Keratinocyte (primary cell): ENCODE results near the gene CCNY. TPM values are rescaled to one million over a fixed set of nuclear protein-coding genes. Genes with fewer than 3 reads are reported as not detected.

ENCODE experiments used
- DNase-seq: peaks from one replicate; pipeline ENCODE4 v3.0.0-alpha.2; 2011; ENCODE audit warnings: low read depth, missing footprints, low spot score
- FAIRE-seq: peaks from 2 replicates; lab custom pipeline; 2011; peaks lifted over from hg19 to GRCh38; lab: Jason Lieb, UNC
- H2AFZ ChIP-seq: 2 replicates; pipeline ENCODE4 v1.6.0; 2012; ENCODE audit warnings: low read length, control low read depth, inconsistent platforms; ENCODE audit not compliant: control insufficient read depth
- H3K27ac ChIP-seq: 2 replicates; pipeline ENCODE4 v1.5.1; 2011; ENCODE audit warnings: low read length; ENCODE audit not compliant: control insufficient read depth, insufficient read depth
- H3K27me3 ChIP-seq: 3 replicates; pipeline ENCODE4 v1.6.0; 2011; ENCODE audit warnings: low read length; ENCODE audit not compliant: control insufficient read depth, insufficient read depth; ENCODE audit errors: extremely low read depth
- H3K36me3 ChIP-seq, 2 experiments: 2 replicates in 1 of 2; 3 replicates in 1 of 2; pipeline ENCODE4 v1.5.1; 2011; ENCODE audit warnings: low read length in 2 of 2, mild to moderate bottlenecking in 1 of 2; ENCODE audit not compliant: control insufficient read depth in 2 of 2, insufficient read depth in 2 of 2; ENCODE audit errors: extremely low read depth in 1 of 2
- H3K4me1 ChIP-seq: 3 replicates; pipeline ENCODE4 v1.5.1; 2011; ENCODE audit warnings: low read length; ENCODE audit not compliant: control insufficient read depth, insufficient read depth; ENCODE audit errors: extremely low read depth
- H3K4me2 ChIP-seq: 3 replicates; pipeline ENCODE4 v1.6.0; 2011; ENCODE audit warnings: low read depth, low read length; ENCODE audit not compliant: control insufficient read depth, insufficient read depth; ENCODE audit errors: extremely low read depth
- H3K4me3 ChIP-seq, 3 experiments: fragments of 200-600 bp in 1 of 3; sonication (generic) in 1 of 3; 2 replicates in 2 of 3; 3 replicates in 1 of 3; pipeline ENCODE4 v1.5.1; 2011 to 2016; ENCODE audit warnings: low read length in 3 of 3, mild to moderate bottlenecking in 3 of 3, control low read depth in 2 of 3, inconsistent platforms in 1 of 3, low read depth in 1 of 3, mixed read lengths in 1 of 3, mixed run types in 1 of 3, moderate library complexity in 1 of 3; ENCODE audit not compliant: control insufficient read depth in 2 of 3, insufficient read depth in 2 of 3; ENCODE audit errors: extremely low read depth in 1 of 3
- H3K79me2 ChIP-seq: 2 replicates; pipeline ENCODE4 v1.6.0; 2012; ENCODE audit warnings: low read length; ENCODE audit not compliant: control insufficient read depth, insufficient read depth
- H3K9ac ChIP-seq: 3 replicates; pipeline ENCODE4 v1.6.0; 2011; ENCODE audit warnings: low read length; ENCODE audit not compliant: control insufficient read depth, insufficient read depth; ENCODE audit errors: extremely low read depth
- H3K9me1 ChIP-seq: 3 replicates; pipeline ENCODE4 v1.6.0; 2011; ENCODE audit warnings: low read length; ENCODE audit not compliant: control insufficient read depth, insufficient read depth; ENCODE audit errors: extremely low read depth
- H3K9me3 ChIP-seq: 2 replicates; pipeline ENCODE4 v1.5.1; 2012; ENCODE audit warnings: low read depth, low read length; ENCODE audit not compliant: control insufficient read depth
- H4K20me1 ChIP-seq: 3 replicates; pipeline ENCODE4 v1.6.0; 2011; ENCODE audit warnings: low read length; ENCODE audit not compliant: control insufficient read depth, insufficient read depth; ENCODE audit errors: extremely low read depth
- EZH2 ChIP-seq: IDR thresholded peaks from one replicate; pipeline ENCODE4 v1.6.1; 2012; ENCODE audit warnings: inconsistent platforms, mild to moderate bottlenecking, low read length, moderate library complexity
- dilution Hi-C: fragments of 300-500 bp; cut with MboI; formaldehyde crosslinking; loops from one replicate; pipeline ENCODE4 v1.7.0; 2020; ENCODE audit warnings: low sequenced_read_pairs; ENCODE audit not compliant: extremely low pct_ligation_motif_present
- polyA plus RNA-seq, 5 experiments: library from polyadenylated mRNA; depleted of rRNA in 3 of 5; stranded (reverse) in 3 of 5; stranded (forward) in 1 of 5; unstranded in 1 of 5; fragments of >200 nt; gene quantifications; 1 replicate in 1 of 5; 2 replicates in 3 of 5; 3 replicates in 1 of 5; pipeline versions ENCODE4 v1.2.1 to v1.2.3, GENCODE V29; 2011 to 2012; ENCODE audit warnings: missing spikeins in 2 of 5, low read depth in 1 of 5, low replicate concordance in 1 of 5
- TF ChIP-seq, protein P1 (sequence below), 3 experiments: IDR thresholded peaks in 1 of 3; conservative IDR thresholded peaks in 1 of 3; optimal IDR thresholded peaks in 1 of 3; 2 replicates in 2 of 3; 3 replicates in 1 of 3; pipeline versions ENCODE3 to v1.5.1; 2011; ENCODE audit warnings: low read length in 3 of 3, mild to moderate bottlenecking in 3 of 3, moderate library complexity in 2 of 3, control low read depth in 1 of 3, inconsistent platforms in 1 of 3; ENCODE audit not compliant: insufficient read depth in 2 of 3; ENCODE audit errors: extremely low read depth in 1 of 3

CCNY gene
- polyA plus RNA-seq, 1 donor (not counting 4 experiments of a cell fraction or from before 2014, with no cell fraction given), result 58.9 TPM

DNA sequence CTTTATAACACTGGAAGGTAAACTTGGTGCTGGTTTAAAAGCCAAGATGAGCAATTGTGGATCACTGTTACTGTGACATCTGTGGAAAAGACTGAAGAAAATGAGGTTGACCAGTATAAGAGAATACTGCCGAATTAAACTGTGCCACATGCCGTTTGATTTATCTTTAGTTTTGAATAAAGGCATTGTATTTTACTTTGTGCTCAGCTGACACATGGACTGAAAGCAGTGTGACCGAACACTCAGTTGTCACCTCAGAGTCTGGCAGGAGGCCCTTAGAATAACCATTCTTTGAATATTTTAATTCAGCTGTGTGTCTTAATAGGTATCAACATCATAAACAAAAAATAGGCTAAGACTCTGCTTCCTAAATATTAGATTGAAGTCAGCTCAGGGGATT, 135.1 kb downstream of the CCNY start:
- no peak overlapping the region for H3K4me2 ChIP-seq
- FAIRE-seq (no peak), DNase-seq (no peak)
- dilution Hi-C loops, result no loop called here
- no peak for TF ChIP-seq EZH2
- TF ChIP-seq, protein P1, sequence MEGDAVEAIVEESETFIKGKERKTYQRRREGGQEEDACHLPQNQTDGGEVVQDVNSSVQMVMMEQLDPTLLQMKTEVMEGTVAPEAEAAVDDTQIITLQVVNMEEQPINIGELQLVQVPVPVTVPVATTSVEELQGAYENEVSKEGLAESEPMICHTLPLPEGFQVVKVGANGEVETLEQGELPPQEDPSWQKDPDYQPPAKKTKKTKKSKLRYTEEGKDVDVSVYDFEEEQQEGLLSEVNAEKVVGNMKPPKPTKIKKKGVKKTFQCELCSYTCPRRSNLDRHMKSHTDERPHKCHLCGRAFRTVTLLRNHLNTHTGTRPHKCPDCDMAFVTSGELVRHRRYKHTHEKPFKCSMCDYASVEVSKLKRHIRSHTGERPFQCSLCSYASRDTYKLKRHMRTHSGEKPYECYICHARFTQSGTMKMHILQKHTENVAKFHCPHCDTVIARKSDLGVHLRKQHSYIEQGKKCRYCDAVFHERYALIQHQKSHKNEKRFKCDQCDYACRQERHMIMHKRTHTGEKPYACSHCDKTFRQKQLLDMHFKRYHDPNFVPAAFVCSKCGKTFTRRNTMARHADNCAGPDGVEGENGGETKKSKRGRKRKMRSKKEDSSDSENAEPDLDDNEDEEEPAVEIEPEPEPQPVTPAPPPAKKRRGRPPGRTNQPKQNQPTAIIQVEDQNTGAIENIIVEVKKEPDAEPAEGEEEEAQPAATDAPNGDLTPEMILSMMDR (optimal IDR thresholded peaks at IDR 0.05 in 1 of 3, IDR thresholded peaks at IDR 0.05 in 1 of 3, conservative IDR thresholded peaks at IDR 0.05 in 1 of 3; ENCODE audit: extremely low read depth in 1 of 3, insufficient read depth in 2 of 3, low read length in 3 of 3), result no peak
- peaks cover 50% of the 10 kb centered on the region for H3K79me2 ChIP-seq
- H3K36me3 ChIP-seq, result no peaks in the 10 kb centered on the region
- H3K9ac ChIP-seq, result no peak overlapping the region
- no peaks in the 10 kb centered on the region for H3K9me3 ChIP-seq
- no peak overlapping the region for H2AFZ ChIP-seq
- H3K27ac ChIP-seq, result no peak overlapping the region
- no peaks in the 10 kb centered on the region for H3K4me1 ChIP-seq
- no peaks in the 10 kb centered on the region for H3K9me1 ChIP-seq
- H3K27me3 ChIP-seq, result no peaks in the 10 kb centered on the region
- H4K20me1 ChIP-seq, result peaks cover 10% of the 10 kb centered on the region
- H3K4me3 ChIP-seq, result no peak overlapping the region

DNA sequence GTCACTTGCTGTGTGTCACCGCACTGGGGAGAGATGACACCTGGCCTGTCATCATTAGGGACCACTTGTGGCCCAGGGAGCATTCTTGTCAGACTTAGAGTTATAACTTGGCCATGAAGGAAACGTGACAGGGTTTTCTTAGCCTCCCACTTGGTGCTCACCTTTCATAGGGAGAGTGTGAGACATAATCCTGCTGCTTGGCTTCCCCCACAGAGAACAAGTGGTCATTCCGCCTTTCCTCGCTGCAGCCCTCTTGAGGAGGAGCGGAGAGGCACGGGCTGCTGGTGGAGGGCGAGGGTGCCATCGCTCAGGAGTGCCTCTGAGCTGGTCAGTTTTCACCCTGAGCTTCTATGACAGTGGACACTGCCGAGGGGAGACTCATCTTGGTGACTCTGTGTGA, 143.8 kb downstream of the CCNY start:
- dilution Hi-C loops, result no loop called here
- Histone ChIP-seq H3K9ac (no peak overlapping the region), H3K4me1 (no peaks in the 10 kb centered on the region), H3K4me3 (no peak overlapping the region), H3K9me1 (no peaks in the 10 kb centered on the region), H3K27ac (no peak overlapping the region), H3K4me2 (no peak overlapping the region), H3K27me3 (no peaks in the 10 kb centered on the region), H3K79me2 (peaks cover 14% of the 10 kb centered on the region), H3K9me3 (no peaks in the 10 kb centered on the region), H4K20me1 (peaks cover 3% of the 10 kb centered on the region), H2AFZ (no peak overlapping the region), H3K36me3 (peaks cover 0 to 2% of the 10 kb centered on the region in 2 experiments)
- DNase-seq (no peak), FAIRE-seq (no peak)
- TF ChIP-seq, protein P1 (optimal IDR thresholded peaks at IDR 0.05 in 1 of 3, IDR thresholded peaks at IDR 0.05 in 1 of 3, conservative IDR thresholded peaks at IDR 0.05 in 1 of 3; ENCODE audit: extremely low read depth in 1 of 3, insufficient read depth in 2 of 3, low read length in 3 of 3), result peak in 1 of 3 experiments; percentile 10
- TF ChIP-seq EZH2, result no peak
